Esophagus squamous epithelium (tissue), 4 donors: Measurements from ENCODE around the gene MCTP2.

Source experiments
- CTCF ChIP-seq, 6 experiments: fragments of 450-650 bp in 4 of 6; fragments of 200-600 bp in 2 of 6; sonication (generic) in 2 of 6; IDR thresholded peaks; one replicate each; pipeline ENCODE4 v1.5.1; 2016 to 2019; ENCODE audit warnings: antibody characterized with exemption in 6 of 6, mild to moderate bottlenecking in 4 of 6, moderate library complexity in 4 of 6
- POLR2A ChIP-seq, 4 donors: fragments of 450-650 bp; IDR thresholded peaks; one replicate each; pipeline ENCODE4 v1.6.1; 2017; ENCODE audit warnings: antibody characterized with exemption in 4 of 4, mild to moderate bottlenecking in 4 of 4, moderate library complexity in 3 of 4

- TF ChIP-seq CTCF (IDR thresholded peaks at IDR 0.05) (no peak), POLR2A (IDR thresholded peaks at IDR 0.05) (no peak)
Measured at GRCh38 chr15:94397337-94397736, 166.0 kb downstream of the MCTP2 start.
